Erythroblast (primary cell): ENCODE measurements around the gene STRN4.
"Not testable (repeated sequence)": the region's sequence is repeated elsewhere in the genome, so short reads cannot be mapped to it uniquely, and the experiment has no call there.

Experiments used
- DNase-seq, 2 experiments: peaks; one replicate each; lab custom pipeline; 2025; lab: John Stamatoyannopoulos, UW
- GATA1 ChIP-seq: IDR thresholded peaks from 2 replicates; pipeline ENCODE4 v1.6.1; 2011; ENCODE audit warnings: low read depth, mild to moderate bottlenecking, control low read depth, low read length, moderate library complexity
- POLR2A ChIP-seq: IDR thresholded peaks from 2 replicates; pipeline ENCODE4 v1.6.1; 2011; ENCODE audit warnings: mild to moderate bottlenecking, low read length

Gene STRN4

GRCh38 chr19:46783670-46784069, 37.4 kb upstream of the STRN4 start:
- DNase-seq = peak; percentile 21 to 49
- TF ChIP-seq GATA1 (no peak), POLR2A (no peak)

DNA sequence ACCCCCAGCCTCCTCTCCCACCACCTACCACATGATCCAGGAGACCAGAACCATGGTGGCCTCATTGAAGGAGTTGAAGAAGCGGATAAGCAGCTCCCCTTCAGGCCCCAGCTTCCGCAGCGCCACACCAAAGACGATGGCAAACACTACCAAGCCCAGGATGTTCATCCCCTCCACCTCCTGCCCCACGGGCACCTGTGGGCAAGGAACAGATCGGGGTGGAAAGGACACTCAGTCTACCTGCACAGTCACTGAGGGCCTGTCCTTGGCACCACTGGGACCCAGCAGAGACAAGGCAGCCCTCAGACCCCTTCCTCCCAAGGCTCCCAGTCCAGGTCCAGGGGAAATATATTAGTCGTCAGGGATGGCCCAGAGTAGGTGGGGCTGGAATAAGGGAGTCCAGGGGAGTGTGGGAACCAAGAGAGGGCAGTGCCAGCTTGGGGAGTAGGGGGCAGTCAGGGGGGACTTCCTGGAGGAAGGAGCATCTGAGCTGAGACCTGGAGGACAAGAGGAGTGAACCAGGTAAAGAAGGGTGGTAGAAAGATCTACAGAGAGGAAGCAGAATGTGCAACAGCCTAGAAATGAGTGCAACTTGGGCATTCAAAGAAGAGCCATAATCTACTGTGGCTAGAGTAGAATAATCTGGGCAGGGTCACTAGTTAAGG, 36.2 kb upstream of the STRN4 start:
- no peak for TF ChIP-seq POLR2A
- TF ChIP-seq GATA1 = no peak
- DNase-seq = no peak

GRCh38 chr19:46777956-46778645, 31.9 kb upstream of the STRN4 start:
- DNase-seq = not testable (repeated sequence)

DNA sequence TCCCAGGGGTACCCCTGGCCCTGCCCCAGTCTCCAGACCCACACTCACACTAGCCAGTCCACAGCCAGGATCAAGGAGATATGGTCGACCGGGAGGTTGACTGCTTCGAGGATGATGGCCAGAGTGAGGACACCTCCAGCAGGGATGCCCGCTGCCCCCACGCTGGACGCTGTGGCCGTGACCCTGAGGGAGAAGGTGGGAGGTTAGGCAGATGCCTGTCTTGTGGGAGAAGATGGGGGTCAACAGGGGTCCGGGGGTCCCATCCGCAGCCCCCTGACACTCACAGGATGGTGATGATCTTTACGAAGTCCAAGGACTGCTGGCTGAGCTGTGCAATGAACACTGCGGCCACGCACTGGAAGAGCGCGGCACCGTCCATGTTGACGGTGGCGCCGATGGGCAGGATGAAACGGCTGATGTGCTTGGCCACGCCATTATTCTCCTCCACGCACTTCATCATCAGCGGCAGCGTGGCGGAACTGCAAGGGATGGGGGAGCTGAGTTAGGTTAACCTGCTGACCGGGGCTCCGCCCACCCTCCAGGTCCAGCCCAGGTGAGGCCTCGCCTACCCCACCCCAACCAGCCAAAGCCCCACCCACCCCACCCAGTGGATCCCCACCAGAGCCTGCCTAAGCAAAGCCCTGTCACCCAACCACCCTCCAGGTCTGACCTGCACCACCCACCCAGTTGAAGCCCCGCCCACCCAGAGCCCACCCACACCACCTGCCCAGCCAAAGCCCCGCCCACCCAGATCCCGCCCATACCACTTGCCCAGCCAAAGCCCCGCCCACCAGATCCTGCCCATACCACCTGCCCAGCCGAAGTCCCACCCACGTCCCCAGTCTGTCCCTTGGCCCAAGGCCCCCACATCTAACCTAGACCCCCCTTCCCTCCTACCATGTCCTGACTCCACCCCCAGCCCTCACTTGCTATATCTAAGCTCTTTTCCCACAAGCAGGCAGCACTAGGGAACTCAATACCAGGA, 31.0 kb upstream of the STRN4 start:
- peak; percentile 51 to 59 for DNase-seq
- TF ChIP-seq POLR2A (no peak), GATA1 (no peak)

GRCh38 chr19:46775642-46776258, 29.5 kb upstream of the STRN4 start:
- no peak for DNase-seq
- TF ChIP-seq GATA1 (no peak), POLR2A (no peak)

DNA sequence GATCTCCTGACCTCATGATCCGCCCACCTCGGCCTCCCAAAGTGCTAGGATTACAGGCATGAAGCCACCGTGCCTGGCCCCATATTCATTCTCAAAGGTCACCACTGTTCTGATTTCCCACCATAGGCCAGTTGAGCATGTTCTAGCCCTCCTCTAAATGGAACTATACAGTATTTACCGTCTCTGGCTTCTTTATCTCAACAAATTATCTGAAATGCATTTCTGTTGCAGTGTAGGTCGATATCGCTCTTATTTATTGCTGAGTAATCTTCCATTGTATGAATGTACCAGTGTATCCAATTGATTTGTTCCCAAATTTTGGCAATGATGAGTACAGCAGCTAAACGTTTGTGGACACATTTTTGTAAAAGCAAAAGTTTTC, 26.8 kb upstream of the STRN4 start:
- no peak for DNase-seq
- TF ChIP-seq POLR2A (peak; percentile 3), GATA1 (no peak)

GRCh38 chr19:46772170-46773017, 26.1 kb upstream of the STRN4 start:
- peak in 1 of 2 experiments; percentile 39 for DNase-seq
- TF ChIP-seq POLR2A (peak; percentile 35), GATA1 (no peak)

- not testable (repeated sequence) for DNase-seq
Measured at GRCh38 chr19:46768746-46769145, 22.5 kb upstream of the STRN4 start.

- TF ChIP-seq GATA1 (no peak), POLR2A (no peak)
- peak; percentile 64 to 77 for DNase-seq
Measured at GRCh38 chr19:46766569-46767317, 20.5 kb upstream of the STRN4 start.

GRCh38 chr19:46764817-46765291, 18.6 kb upstream of the STRN4 start:
- TF ChIP-seq GATA1 (no peak), POLR2A (no peak)
- DNase-seq = no peak

- no peak for TF ChIP-seq GATA1
- TF ChIP-seq POLR2A = no peak
- DNase-seq = no peak
Measured at GRCh38 chr19:46762245-46762890, 16.1 kb upstream of the STRN4 start.
